GM18907 (cell line): ENCODE data around the gene EIF3A.
A peak's percentile ranks its signal among the peaks of the same experiment; 100 is the strongest.
"Not testable (repeated sequence)": the region's sequence is repeated elsewhere in the genome, so short reads cannot be mapped to it uniquely, and the experiment has no call there.

Source experiments
- ATAC-seq: cut with Tn5 transposase; IDR thresholded peaks from one replicate; pipeline ENCODE4 v1.9.1; 2021; ENCODE audit warnings: mild to moderate bottlenecking, moderate library complexity; ENCODE audit not compliant: unreplicated experiment

EIF3A gene

DNA sequence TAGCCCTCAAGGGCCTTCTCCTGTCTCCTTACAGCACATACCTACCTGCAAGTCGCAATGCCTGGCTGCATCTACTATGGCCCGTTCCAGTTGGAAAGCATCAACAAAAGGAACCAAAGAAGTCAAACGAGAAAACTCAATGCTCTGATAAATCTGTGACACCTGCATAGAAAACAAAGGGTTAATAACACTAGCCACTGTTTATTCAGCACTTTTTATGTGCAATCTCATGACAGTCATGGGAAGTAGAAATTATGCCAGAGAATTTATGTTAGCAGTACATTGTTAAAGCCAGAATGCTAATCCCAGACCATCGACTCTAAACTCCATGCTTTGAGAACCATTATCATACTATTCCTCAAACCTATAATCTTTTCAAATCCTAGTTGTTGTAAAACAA is 21.1 kb downstream of the EIF3A start:
- ATAC-seq: no peak

DNA sequence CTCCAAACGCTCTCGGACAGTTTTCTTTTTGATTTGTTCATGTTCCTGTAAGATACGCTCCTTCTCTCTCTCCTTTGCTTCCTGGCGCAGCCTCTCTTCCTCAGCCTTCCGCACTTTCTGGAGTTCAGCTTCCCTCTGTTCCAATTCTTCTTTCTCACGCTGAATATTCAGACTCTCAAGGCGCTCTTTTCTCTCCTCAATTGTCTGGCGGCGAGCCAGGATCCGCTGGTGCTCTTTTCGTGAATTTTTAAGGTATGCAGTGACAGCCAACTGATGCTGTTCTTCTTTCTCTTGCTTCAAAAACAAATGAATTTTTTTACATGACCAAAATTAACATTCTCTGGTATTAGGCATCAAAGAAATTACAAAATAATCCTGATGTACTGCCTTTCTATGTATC is 22.6 kb downstream of the EIF3A start:
- no peak for ATAC-seq

DNA sequence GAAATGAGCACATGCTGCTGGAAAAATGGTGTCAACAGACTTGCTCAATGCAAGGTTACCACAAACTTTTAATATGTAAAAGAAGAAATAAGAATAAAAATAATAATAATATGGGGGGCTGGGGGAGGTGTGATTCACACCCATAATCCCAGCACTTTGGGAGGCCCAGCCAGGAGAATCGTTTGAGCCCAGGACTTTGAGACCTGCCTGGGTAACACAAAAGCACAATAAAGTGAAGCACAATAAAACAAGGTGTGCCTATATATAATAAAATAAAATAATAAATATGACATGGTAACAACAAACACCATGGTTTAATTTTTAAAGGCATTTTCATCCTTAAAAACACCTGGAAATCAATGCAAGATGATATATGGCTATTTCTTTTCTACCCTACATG is 25.1 kb downstream of the EIF3A start:
- ATAC-seq: no peak

DNA sequence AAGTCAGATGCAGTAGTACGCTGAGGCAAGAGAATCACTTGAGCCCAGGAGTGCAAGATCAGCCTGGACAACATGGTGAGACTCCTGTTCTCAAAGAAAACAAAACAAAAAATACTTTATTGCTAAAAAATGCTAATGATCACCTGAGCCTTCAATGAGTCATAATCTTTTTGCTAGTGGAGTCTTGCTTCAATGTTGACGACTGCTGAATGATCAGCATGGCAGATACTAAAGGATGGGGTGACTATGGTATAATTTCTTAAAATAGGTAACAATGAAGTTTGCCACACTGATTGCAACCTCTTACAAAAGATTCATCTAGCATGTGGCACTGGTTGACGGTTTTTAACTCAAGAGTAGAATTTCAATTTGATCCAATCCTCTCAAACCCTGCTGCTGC is 28.8 kb downstream of the EIF3A start:
- no peak for ATAC-seq

DNA sequence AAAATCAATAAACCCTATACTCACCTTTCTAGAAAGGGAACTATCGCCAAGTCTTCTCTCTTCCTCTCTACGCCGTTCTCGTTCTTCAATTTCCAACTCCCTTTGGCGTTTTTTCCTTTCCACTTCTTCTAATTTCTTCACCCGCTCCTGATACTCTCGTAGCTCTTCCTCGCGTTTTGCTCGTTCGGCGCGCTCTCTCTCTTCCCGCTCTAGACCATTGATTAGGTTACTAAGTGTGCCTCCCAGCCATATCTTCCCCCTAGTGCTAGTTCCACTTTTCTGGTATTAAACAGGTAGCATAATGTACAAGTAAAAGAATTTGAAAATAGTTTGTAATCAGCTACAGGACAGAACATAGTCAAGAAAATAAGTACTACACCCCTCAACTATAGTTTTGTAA is 30.8 kb downstream of the EIF3A start:
- ATAC-seq: no peak

DNA sequence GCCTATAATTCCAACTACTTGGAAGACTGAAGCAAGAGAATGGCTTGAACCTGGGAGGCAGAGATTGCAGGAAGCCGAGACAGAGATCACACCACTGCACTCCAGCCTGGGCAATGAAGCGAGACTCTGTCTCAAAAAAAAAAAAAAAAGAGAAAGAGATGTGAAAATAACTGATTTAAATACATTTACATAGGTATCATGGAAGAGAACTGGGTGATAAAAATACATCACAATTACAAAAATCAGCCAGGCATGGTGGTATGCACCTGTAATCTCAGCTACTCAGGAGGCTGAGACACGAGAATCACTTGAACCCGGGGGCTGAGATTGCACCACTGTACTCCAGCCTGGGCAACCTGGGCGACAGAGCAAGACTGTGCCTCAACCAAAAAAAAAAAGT is 31.3 kb downstream of the EIF3A start:
- ATAC-seq: no peak

DNA sequence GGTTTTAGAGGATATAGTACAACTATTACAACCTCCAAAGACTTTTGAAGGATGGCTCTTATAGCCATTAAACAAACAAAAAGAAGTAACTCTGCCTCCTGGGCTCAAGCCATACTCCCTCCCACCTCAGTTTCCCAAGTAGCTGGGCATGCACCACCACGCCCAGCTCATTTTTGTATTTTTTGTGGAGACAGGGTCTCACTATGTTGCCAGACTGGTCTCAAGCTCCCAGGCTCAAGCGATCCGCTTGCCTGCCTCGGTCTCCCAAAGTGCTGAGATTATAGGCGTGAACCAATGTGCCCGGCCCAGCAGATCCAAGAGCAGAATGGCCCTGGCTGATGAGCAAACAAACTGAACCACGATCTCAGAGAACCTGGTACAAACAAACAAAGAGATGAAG is 35.1 kb downstream of the EIF3A start:
- no peak for ATAC-seq

DNA sequence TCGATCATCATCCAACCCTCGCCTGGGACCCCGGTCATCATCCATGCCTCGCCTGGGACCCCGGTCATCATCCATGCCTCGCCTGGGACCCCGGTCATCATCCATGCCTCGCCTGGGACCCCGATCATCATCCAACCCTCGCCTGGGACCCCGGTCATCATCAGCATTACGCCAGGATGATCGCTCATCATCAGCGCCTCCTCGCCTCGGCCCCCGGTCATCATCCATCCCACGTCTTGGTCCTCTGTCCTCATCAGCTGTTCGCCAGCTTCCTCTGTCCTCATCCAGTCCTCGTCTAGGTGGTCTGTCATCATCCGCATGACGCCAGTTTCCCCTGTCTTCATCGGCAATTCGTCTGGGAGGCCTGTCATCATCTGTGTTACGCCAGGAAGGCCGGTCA is 38.4 kb downstream of the EIF3A start:
- no peak for ATAC-seq

DNA sequence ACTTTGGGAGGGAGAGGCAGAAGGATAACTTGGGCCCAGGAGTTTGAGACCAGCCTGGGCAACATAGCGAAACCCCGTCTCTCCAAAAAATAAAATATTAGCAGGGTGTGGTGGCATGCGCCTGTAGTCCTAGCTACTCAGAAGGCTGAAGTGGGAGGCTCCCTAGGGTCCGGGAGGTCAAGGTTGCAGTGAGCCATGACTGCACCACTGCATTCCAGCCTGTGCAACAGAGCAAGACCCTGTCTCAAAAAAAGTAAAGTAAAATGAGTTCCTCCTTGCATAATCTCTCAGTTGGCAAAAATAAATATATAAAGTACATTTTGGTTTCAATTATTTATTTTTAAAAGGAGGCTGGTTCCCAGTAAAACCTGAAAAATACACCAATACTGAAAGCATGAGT is 39.3 kb downstream of the EIF3A start:
- ATAC-seq: no peak

DNA sequence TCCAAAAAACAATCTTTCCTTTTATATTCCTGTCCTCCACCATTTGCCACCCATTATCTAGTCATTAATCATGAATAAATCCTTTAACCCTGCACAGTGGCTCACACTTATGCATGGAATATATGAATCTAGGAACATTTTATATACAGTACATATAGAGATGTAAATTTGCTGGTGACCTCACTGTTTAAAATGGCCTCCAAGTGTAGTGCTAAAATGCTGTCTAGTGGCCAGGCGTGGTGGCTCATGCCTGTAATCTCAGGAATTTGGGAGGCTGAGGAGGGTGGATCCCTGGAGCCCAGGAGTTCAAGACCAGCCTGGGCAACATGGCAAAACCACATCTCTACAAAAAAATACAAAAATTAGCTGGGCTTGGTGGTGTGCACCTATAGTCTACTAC is 41.5 kb downstream of the EIF3A start:
- no peak for ATAC-seq

DNA sequence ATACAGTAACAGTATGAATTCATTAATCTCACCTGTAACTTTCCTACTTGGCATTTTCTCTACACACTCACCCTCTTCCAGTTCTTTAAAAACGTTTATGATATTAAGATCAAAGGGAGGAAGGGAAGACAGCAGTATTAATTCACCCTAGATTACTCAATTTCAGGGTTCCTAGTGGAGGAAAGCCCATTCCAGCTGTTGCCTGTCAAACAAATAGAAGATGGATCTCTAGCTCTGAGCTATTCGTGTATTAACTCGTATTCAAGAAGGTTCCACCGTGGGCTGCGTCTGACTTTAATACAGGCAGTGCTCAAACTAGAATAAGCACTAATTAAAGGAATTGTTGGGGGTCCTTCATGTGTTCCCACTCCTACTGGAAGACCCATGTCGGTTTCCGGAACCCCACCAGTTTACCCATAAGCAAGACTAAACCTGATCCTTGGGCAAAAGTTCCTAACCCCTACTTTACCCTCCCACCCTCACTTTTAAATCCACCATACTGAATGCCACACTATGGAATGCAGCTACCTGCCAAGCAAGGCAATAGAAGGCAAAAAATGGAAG is 49.0 kb downstream of the EIF3A start:
- no peak for ATAC-seq

DNA sequence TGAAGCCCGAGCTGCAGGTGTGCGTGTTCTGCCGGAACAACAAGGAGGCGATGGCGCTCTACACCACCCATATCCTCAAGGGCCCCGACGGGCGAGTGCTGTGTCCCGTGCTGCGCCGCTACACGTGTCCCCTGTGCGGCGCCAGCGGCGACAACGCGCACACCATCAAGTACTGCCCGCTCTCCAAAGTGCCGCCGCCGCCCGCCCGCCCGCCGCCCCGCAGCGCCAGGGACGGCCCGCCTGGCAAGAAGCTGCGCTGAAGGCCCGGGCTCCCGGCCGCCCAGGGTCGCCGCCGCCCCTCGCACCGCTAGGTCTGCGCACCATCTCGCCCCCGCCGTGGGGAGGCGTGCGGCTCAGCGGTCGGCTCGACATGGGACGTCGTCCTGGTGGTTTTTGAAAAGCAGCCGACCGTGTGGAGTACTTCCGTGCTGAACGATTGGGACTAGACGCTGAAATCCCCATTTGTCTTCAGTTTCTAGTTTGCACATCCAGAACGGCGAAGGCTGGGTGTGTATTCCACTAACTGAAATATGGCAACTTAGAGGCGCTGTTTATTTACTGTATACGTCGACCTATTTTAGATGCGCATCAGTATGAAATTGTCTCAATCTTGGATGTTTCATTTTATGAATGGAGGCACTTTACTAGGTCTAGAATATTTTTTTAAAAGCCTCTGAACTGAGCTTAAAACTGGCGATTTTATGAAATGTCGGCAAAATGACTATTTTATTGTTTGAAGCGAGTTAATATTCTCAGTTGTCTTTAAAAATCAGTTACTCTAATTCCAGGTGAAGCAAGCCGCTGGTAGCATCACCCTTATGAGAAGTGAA is 50.0 kb downstream of the EIF3A start:
- ATAC-seq: peak; percentile 59

DNA sequence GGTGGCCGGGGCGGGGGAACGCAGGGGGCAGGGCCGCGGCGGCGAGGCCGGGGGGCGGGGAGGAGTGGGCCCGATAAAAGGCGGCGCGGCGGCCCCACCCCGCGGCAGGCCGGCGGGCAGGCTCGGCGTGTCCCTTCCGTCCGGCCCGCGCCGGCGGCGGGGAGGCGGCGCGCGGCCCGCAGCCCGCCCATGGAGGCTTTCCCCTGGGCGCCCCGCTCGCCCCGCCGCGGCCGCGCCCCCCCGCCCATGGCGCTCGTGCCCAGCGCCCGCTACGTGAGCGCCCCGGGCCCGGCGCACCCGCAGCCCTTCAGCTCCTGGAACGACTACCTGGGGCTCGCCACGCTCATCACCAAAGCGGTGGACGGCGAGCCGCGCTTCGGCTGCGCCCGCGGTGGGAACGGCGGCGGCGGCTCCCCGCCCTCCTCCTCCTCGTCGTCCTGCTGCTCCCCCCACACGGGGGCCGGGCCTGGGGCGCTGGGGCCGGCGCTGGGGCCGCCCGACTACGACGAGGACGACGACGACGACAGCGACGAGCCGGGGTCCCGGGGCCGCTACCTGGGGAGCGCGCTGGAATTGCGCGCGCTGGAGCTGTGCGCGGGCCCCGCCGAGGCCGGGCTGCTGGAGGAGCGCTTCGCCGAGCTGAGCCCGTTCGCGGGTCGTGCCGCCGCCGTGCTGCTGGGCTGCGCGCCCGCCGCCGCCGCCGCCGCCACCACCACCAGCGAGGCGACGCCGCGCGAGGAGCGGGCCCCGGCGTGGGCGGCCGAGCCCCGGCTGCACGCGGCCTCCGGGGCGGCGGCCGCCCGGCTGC is 50.8 kb downstream of the EIF3A start, which contains the start of gene NANOS1:
Gene NANOS1, plus strand, starts transcription at position 102 of the 808 bp plus-strand sequence. Its CDS starts 88 bp downstream, at position 190.
- ATAC-seq: peak; percentile 12

DNA sequence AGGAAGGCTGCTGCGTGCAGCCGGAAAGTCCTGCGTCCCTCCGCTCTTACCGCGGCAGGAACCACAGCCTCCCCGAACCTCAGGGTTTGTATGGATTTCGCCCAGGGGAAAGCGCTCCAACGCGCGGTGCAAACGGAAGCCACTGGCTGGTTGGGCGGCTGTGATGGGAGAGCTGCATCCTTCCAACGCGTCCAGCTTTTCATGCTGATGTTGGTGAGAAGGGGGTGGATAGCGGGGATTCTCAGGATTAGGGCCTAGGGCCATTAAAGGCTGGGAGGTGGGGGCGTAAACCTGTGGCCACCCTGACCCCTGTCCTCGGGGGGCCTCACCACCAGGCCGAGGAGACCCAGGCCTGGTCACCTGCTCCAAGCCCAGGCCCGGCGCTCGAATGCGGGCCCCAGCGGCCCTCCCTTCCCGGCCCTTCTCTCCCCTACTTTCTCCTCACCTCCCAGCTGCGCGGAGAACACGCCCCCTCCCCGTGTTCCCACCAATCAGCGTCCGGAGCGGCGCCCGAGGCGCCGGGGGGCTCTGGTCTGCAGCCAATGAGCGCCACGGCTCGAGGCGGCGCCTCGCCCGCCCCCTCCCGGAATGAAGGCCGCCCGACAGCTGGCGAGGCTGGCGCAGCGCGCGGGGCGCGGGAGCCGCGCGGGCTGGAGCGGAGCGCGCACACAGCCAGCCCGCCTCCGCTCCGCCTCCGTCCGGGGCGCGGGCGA is 51.6 kb downstream of the EIF3A start:
- ATAC-seq: peak; percentile 61

DNA sequence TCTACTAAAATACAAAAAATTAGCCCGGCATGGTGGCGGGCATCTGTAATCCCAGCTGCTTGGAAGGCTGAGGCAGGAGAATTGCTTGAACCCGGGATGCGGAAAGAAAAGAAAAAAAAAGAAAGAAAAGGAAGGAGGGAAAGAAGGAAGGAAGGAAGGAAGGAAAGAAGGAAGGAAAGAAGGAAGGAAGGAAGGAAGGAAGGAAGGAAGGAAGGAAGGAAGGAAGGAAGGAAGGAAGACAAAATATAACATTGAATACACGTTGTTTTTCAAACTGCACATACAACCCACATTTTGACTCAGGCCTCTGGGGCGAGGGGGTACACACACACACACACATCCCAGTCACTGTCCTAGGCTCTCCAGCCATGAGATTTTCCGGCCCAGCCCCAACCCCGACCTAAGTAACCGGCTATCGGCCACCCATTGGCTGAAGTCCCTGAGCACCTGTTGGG is 52.1 kb downstream of the EIF3A start:
- not testable (repeated sequence) for ATAC-seq

DNA sequence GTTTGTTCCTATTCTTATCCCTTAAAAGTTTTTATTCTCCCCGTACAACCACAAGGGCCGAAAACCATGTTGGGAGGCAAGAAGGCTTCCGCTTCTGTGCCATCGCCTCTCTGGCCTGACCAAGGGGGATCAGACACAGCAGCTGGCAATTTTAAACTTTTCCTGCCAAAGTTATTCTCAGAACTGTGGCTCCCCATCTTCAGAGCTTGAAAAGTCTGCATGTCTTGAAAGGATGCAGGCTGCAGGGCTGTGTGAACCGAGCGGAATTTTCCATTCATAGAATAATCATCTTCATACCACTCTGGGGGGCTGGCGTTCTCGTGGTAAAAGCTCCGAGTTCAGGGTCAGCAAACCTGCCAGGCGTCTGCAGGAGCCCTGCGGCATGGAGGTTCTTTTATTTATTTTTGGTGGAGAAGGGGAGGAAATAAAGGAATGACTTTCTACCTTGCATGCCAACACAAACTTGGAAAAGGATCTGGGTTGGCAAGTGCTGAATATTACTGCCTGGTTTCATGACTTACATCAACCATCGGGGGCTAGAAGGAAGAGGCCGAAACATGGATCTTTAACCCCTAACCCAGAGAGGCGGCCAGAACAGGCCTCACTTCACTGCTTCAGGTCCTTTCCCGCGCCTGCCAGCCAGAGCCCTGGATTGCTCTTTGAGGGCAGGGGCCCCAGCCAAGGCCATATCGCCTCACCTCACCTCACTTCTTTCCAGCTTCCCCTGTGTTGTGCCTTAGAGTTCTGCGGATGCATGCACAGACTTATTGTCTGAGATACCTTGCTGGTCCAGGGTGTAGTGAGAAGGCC is 54.1 kb downstream of the EIF3A start:
- ATAC-seq: no peak

DNA sequence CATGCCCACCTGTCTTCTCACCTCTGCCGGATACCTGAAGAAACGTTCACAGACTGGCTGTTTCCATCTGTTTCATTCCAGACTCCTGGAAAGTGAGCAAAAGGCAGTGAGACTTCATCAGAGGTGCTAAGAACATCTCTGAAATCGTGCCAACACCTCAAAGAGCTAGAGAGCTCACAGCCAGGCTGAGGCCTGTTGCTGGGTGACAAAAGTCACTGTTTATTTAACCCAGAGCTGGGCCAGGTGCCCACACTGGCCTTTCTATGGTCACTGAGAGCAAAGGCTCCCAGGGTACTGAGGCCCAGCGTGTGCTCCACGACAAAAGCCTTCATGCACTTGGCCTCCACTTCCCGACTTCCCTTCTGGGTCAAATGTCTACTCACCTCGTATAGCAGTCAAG is 54.8 kb downstream of the EIF3A start:
- ATAC-seq: no peak

DNA sequence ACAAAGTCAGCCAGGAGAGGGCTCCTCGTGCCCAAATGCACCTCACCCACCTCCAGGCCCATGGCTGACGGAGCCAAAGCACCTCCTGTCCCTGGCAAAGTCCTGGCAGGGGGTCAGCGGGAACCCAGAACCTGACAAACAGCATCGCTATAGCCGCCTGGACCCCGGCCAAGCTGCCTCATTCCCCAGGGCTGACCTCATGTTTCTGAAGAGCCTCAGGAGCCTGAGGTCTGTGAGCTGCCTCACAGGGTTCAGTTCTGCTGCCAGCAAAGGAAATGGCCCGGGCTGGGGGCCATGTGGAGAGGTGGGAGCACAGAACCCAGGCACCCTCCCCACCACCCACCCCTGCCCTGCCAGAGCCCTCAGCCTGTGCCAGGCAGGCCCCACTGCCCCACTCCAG is 55.3 kb downstream of the EIF3A start:
- no peak for ATAC-seq

DNA sequence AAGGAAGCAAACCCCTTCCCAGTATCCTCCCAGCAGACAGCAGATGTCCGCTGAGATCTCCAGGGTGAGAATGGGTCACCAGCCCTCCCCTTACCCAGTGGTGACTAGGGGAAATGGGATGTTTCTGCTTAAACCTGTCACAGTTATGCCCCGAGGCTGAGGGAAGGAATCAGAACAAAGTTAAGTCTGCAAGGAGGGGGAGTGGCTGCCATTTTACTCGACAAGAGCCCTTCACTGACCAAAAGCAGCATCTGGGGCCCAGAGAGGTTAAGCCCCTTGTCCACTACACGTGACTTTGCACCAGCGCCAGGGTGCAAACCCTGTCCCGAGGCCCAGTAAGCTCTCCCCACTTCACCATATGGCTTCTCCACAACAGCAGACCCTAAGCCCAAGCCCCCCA is 55.7 kb downstream of the EIF3A start:
- no peak for ATAC-seq

DNA sequence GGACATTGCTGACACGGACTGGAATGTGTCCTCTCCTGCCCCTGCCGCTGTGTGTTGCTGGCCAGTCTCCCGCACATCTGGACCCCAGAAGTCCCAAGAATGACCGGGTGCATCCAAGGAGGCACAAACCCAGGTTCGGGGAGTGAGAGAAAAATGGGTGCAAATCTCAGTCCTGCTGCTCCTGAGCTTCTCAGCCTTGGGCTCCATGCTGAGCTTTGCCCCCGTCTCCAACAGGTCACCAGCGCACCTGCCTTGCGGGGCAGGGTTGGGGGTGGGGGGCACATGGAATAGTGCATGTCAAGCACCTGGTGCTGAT is 57.1 kb downstream of the EIF3A start:
- ATAC-seq: no peak
